ENCODE results near the gene THADA. TPM values are rescaled to one million over a fixed set of nuclear protein-coding genes. Genes with fewer than 3 reads are reported as not detected.

Gene THADA
- total RNA-seq, 1 experiment from 2014 or later: 29.3 TPM

GRCh38 chr2:43225093-43225787 is 370.6 kb downstream of the THADA start:
- DNase-seq (ENCODE audit: low read depth): peak; percentile 57

GRCh38 chr2:43224571-43225092 is 371.2 kb downstream of the THADA start:
- DNase-seq (ENCODE audit: low read depth): peak; percentile 71

- DNase-seq (ENCODE audit: low read depth): peak; percentile 88
These were observed 371.7 kb downstream of the THADA start for GRCh38 chr2:43224131-43224570.

- DNase-seq (ENCODE audit: low read depth): no peak
These were observed 372.3 kb downstream of the THADA start for GRCh38 chr2:43223521-43224001.

- DNase-seq (ENCODE audit: low read depth): no peak
These were observed 373.1 kb downstream of the THADA start for GRCh38 chr2:43222475-43223309.

- DNase-seq (ENCODE audit: low read depth): peak; percentile 96
These were observed 373.9 kb downstream of the THADA start for GRCh38 chr2:43221763-43222474.

- peak; percentile 76 for DNase-seq (ENCODE audit: low read depth)
These were observed 374.6 kb downstream of the THADA start for GRCh38 chr2:43221124-43221762.

GRCh38 chr2:43220760-43221123 is 375.1 kb downstream of the THADA start:
- no peak for DNase-seq (ENCODE audit: low read depth)

- DNase-seq (ENCODE audit: low read depth): no peak
These were observed 375.5 kb downstream of the THADA start for GRCh38 chr2:43220229-43220751.

- peak; percentile 93 for DNase-seq (ENCODE audit: low read depth)
These were observed 376.2 kb downstream of the THADA start for GRCh38 chr2:43219383-43220228.

GRCh38 chr2:43218702-43219382 is 377.0 kb downstream of the THADA start:
- peak; percentile 56 for DNase-seq (ENCODE audit: low read depth)

GRCh38 chr2:43218155-43218701 is 377.6 kb downstream of the THADA start:
- DNase-seq (ENCODE audit: low read depth): no peak

GRCh38 chr2:43217228-43218154 is 378.3 kb downstream of the THADA start:
- DNase-seq (ENCODE audit: low read depth): peak; percentile 60

GRCh38 chr2:43216629-43217028 is 379.2 kb downstream of the THADA start:
- no peak for DNase-seq (ENCODE audit: low read depth)

GRCh38 chr2:43215673-43216255 is 380.1 kb downstream of the THADA start:
- no peak for DNase-seq (ENCODE audit: low read depth)

- DNase-seq (ENCODE audit: low read depth): no peak
These were observed 381.6 kb downstream of the THADA start for GRCh38 chr2:43214253-43214652.

GRCh38 chr2:43212931-43213330 is 382.9 kb downstream of the THADA start:
- DNase-seq (ENCODE audit: low read depth): no peak

Measured in Daoy (cell line).